Neural cell (in vitro differentiated cells): ENCODE data around the gene RND2. TPM values are rescaled to one million over a fixed set of nuclear protein-coding genes. Genes with fewer than 3 reads are reported as not detected.

Experiments
- H2AFZ ChIP-seq: fragments of 200-600, 300-800 bp; sonication (generic), shearing (Covaris generic); 2 replicates; pipeline ENCODE4 v1.6.0; 2014; ENCODE audit warnings: low read depth, mild to moderate bottlenecking, antibody characterized with exemption, low read length, moderate library complexity
- H3F3A ChIP-seq: fragments of 200-600 bp; shearing (Covaris generic); 2 replicates; pipeline ENCODE4 v1.6.1; 2016; ENCODE audit warnings: mild to moderate bottlenecking, moderate library complexity, mixed read lengths, antibody characterized with exemption, low read length; ENCODE audit not compliant: insufficient read depth, poor library complexity, severe bottlenecking
- H3K27ac ChIP-seq: fragments of 200-600, 300-800 bp; sonication (generic), shearing (Covaris generic); 2 replicates; pipeline ENCODE4 v1.5.1; 2014; ENCODE audit warnings: mild to moderate bottlenecking, low read length, moderate library complexity
- H3K27me3 ChIP-seq: fragments of 300-800, 200-600 bp; sonication (generic), shearing (Covaris generic); 2 replicates; pipeline ENCODE4 v1.6.0; 2014; ENCODE audit warnings: mild to moderate bottlenecking, low read depth, low read length, moderate library complexity; ENCODE audit not compliant: insufficient read depth
- H3K36me3 ChIP-seq: fragments of 300-800, 200-600 bp; sonication (generic), shearing (Covaris generic); 2 replicates; pipeline ENCODE4 v1.5.1; 2014; ENCODE audit warnings: mild to moderate bottlenecking, antibody characterized with exemption, low read length, moderate library complexity; ENCODE audit not compliant: insufficient read depth
- H3K4me2 ChIP-seq: fragments of 300-800, 200-600 bp; sonication (generic), shearing (Covaris generic); 2 replicates; pipeline ENCODE4 v1.6.0; 2014; ENCODE audit warnings: mild to moderate bottlenecking, low read length
- H3K4me3 ChIP-seq: fragments of 300-800, 200-600 bp; sonication (generic), shearing (Covaris generic); 2 replicates; pipeline ENCODE4 v1.5.1; 2014; ENCODE audit warnings: mild to moderate bottlenecking, low read length, moderate library complexity
- H3K79me2 ChIP-seq: fragments of 200-600 bp; shearing (Covaris generic); replicated peaks from 2 replicates; pipeline ENCODE4 v1.6.0; 2014; ENCODE audit warnings: mild to moderate bottlenecking, low read length, moderate library complexity; ENCODE audit not compliant: insufficient read depth
- H3K9ac ChIP-seq: fragments of 300-800, 200-600 bp; sonication (generic), shearing (Covaris generic); 2 replicates; pipeline ENCODE4 v1.6.1; 2016; ENCODE audit warnings: mild to moderate bottlenecking, low read length, mixed read lengths
- H3K9me2 ChIP-seq: fragments of 200-600 bp; shearing (Covaris generic); 2 replicates; pipeline ENCODE4 v1.6.1; 2016; ENCODE audit warnings: mild to moderate bottlenecking, low read length, mixed read lengths; ENCODE audit not compliant: insufficient read depth
- H3K9me3 ChIP-seq: fragments of 200-600, 300-800 bp; sonication (generic), shearing (Covaris generic); 2 replicates; pipeline ENCODE4 v1.6.1; 2016; ENCODE audit warnings: mild to moderate bottlenecking, mixed run types, low read length, moderate library complexity, mixed read lengths
- H4K20me1 ChIP-seq: fragments of 200-600 bp; shearing (Covaris generic); 2 replicates; pipeline ENCODE4 v1.6.1; 2016; ENCODE audit warnings: mild to moderate bottlenecking, mixed run types; ENCODE audit not compliant: insufficient read depth
- CTCF ChIP-seq: fragments of 450-650 bp; IDR thresholded peaks from 2 replicates; pipeline ENCODE4 v1.5.1; 2014; ENCODE audit warnings: antibody characterized with exemption, mild to moderate bottlenecking, moderate library complexity; ENCODE audit not compliant: poor library complexity, severe bottlenecking
- EP300 ChIP-seq: fragments of 450-650 bp; conservative IDR thresholded peaks from 2 replicates; pipeline ENCODE4 v1.6.1; 2014; ENCODE audit warnings: antibody characterized with exemption, mild to moderate bottlenecking, moderate library complexity; ENCODE audit not compliant: poor library complexity, severe bottlenecking
- EZH2 ChIP-seq: fragments of 200-600, 300-800 bp; shearing (Covaris generic), sonication (generic); IDR thresholded peaks from 2 replicates; pipeline ENCODE4 v1.6.1; 2014; ENCODE audit warnings: antibody characterized with exemption, low read length, borderline replicate concordance, mild to moderate bottlenecking; ENCODE audit not compliant: insufficient read depth, poor library complexity, severe bottlenecking
- MXI1 ChIP-seq: fragments of 450-650 bp; conservative IDR thresholded peaks from 2 replicates; pipeline ENCODE4 v1.6.1; 2014; ENCODE audit warnings: antibody characterized with exemption, mild to moderate bottlenecking; ENCODE audit not compliant: poor library complexity, severe bottlenecking
- POLR2AphosphoS5 ChIP-seq: IDR thresholded peaks from 2 replicates; pipeline ENCODE4 v1.6.1; 2012
- RAD21 ChIP-seq: fragments of 450-650 bp; conservative IDR thresholded peaks from 2 replicates; pipeline ENCODE4 v1.6.1; 2014; ENCODE audit warnings: antibody characterized with exemption, mild to moderate bottlenecking, moderate library complexity
- REST ChIP-seq: IDR thresholded peaks from 2 replicates; pipeline ENCODE4 v1.6.1; 2012; ENCODE audit warnings: borderline replicate concordance
- SMC3 ChIP-seq: fragments of 450-650 bp; conservative IDR thresholded peaks from 2 replicates; pipeline ENCODE4 v1.6.1; 2014; ENCODE audit warnings: antibody characterized with exemption, mild to moderate bottlenecking, moderate library complexity; ENCODE audit not compliant: poor library complexity
- TAF1 ChIP-seq: IDR thresholded peaks from 2 replicates; pipeline ENCODE4 v1.6.1; 2012; ENCODE audit warnings: low read depth
- polyA plus RNA-seq: library from polyadenylated mRNA; depleted of rRNA; stranded (reverse); fragments of >200 nt; gene quantifications from 2 replicates; pipeline ENCODE4 v1.2.3, GENCODE V29; 2014

Gene RND2
- polyA plus RNA-seq, 1 donor from 2014 or later: 43.8 TPM

DNA sequence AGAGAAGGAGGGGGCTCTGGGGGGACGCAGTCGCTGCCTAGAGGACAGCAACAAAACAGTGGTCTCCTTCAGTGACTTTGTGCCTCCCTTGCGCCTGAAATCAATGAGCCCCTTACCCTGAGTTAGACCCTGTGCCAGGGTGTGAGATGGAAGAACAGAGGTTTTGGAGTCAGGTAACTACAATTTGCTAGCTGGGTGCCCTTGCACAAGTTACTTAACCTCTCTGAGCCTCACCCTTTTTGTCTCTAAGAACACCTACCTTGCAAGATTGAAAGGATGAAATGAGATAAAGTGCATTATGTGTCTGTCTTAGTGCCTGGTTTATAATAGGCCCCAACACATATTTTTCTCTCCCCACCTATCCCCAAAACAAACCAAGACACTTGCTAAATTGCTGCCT, 9.9 kb downstream of the RND2 start:
- Histone ChIP-seq H2AFZ (peak overlapping the region; percentile 79), H3K4me3 (peak overlapping the region; percentile 56), H3K27me3 (no peaks in the 10 kb centered on the region), H3K9ac (peak overlapping the region; percentile 68), H3K79me2 (no peaks in the 10 kb centered on the region), H3K36me3 (no peaks in the 10 kb centered on the region), H3F3A (no peaks in the 10 kb centered on the region), H3K9me3 (no peaks in the 10 kb centered on the region), H4K20me1 (no peaks in the 10 kb centered on the region), H3K9me2 (no peaks in the 10 kb centered on the region), H3K4me2 (peak overlapping the region; percentile 85), H3K27ac (peak overlapping the region; percentile 93)
- TF ChIP-seq MXI1: no peak
- TF ChIP-seq RAD21: no peak
- TF ChIP-seq EZH2: no peak
- TF ChIP-seq TAF1: no peak
- TF ChIP-seq REST: no peak
- TF ChIP-seq CTCF: no peak
- no peak for TF ChIP-seq POLR2AphosphoS5
- no peak for TF ChIP-seq EP300
- no peak for TF ChIP-seq SMC3

DNA sequence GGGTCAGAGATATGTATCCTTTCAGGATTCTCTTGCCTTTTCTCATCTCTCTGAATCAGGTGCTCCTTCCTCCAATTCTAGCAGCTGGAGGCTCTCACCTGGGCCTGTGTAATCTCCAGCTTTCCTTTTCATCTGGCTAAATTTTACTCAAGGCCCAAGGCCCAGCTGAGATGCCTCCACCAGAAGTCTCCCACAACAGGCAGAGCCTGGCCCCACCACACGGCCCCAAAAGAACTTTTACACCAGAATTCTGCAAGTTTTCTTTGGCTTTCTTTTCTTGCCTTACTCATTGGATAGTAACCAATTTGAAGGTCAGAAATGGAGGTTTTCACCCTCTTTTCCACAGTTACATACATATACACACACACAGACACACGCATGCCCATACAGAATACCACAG, 14.6 kb downstream of the RND2 start:
- no peaks in the 10 kb centered on the region for H3F3A ChIP-seq
- H2AFZ ChIP-seq: no peak overlapping the region
- no peaks in the 10 kb centered on the region for H3K9me2 ChIP-seq
- H3K27me3 ChIP-seq: no peaks in the 10 kb centered on the region
- H3K4me3 ChIP-seq: no peak overlapping the region
- H3K9me3 ChIP-seq: no peaks in the 10 kb centered on the region
- TF ChIP-seq POLR2AphosphoS5 (no peak), SMC3 (no peak), CTCF (no peak), MXI1 (no peak), TAF1 (no peak), EZH2 (no peak), REST (no peak), EP300 (no peak), RAD21 (no peak)
- H3K36me3 ChIP-seq: no peaks in the 10 kb centered on the region
- H3K4me2 ChIP-seq: no peak overlapping the region
- H3K27ac ChIP-seq: no peak overlapping the region
- no peaks in the 10 kb centered on the region for H4K20me1 ChIP-seq
- H3K79me2 ChIP-seq: no peaks in the 10 kb centered on the region
- H3K9ac ChIP-seq: no peak overlapping the region
